H1 (cell line): ENCODE measurements around the gene ZFAND3. TPM values are rescaled to one million over a fixed set of nuclear protein-coding genes. Genes with fewer than 3 reads are reported as not detected.

Source experiments
- CTCF ChIA-PET: fragments of 300-600 bp; sonication (Branson Sonifier 250); formaldehyde crosslinking; loops from one replicate; lab custom pipeline; 2021; ENCODE audit not compliant: partially characterized antibody; lab: Charles Lee
- POLR2A ChIA-PET: fragments of 300-600 bp; sonication (Branson Sonifier 250); formaldehyde crosslinking; loops from one replicate; lab custom pipeline; 2021; ENCODE audit warnings: inconsistent platforms; ENCODE audit not compliant: partially characterized antibody; lab: Charles Lee
- DNase-seq, 2 experiments: peaks; one replicate each; pipeline versions ENCODE4 v3.0.0 to v3.0.0-alpha.2; 2010 to 2022; ENCODE audit warnings: low spot score in 2 of 2, low read depth in 1 of 2, mixed read lengths in 1 of 2
- FAIRE-seq: peaks from 2 replicates; lab custom pipeline; 2011; peaks lifted over from hg19 to GRCh38; lab: Jason Lieb, UNC
- H2AFZ ChIP-seq: 2 replicates; pipeline ENCODE4 v1.8.1; 2012; ENCODE audit warnings: low read length, inconsistent platforms
- H2AK5ac ChIP-seq: 2 replicates; pipeline ENCODE4 v1.6.1; 2013; ENCODE audit warnings: low read depth, low read length
- H2BK120ac ChIP-seq: replicated peaks from 2 replicates; pipeline ENCODE3; 2013; ENCODE audit warnings: low read depth, low read length, inconsistent platforms
- H2BK12ac ChIP-seq: 2 replicates; pipeline ENCODE4 v1.6.1; 2013; ENCODE audit warnings: low read depth, low read length
- H2BK15ac ChIP-seq: 2 replicates; pipeline ENCODE4 v1.6.1; 2013; ENCODE audit warnings: low read length
- H2BK20ac ChIP-seq: 2 replicates; pipeline ENCODE4 v1.6.1; 2013; ENCODE audit warnings: low read length
- H2BK5ac ChIP-seq: 2 replicates; pipeline ENCODE4 v1.6.1; 2013; ENCODE audit warnings: low read depth, low read length
- H3K14ac ChIP-seq: 2 replicates; pipeline ENCODE4 v1.6.1; 2013; ENCODE audit warnings: inconsistent platforms; ENCODE audit not compliant: insufficient read length
- H3K18ac ChIP-seq: 2 replicates; pipeline ENCODE4 v1.6.1; 2013; ENCODE audit warnings: low read length; ENCODE audit errors: extremely low read depth
- H3K23ac ChIP-seq: 2 replicates; pipeline ENCODE4 v1.6.1; 2013; ENCODE audit warnings: inconsistent platforms; ENCODE audit not compliant: insufficient read length
- H3K23me2 ChIP-seq: 2 replicates; pipeline ENCODE4 v1.6.1; 2013; ENCODE audit warnings: low read depth, low read length
- H3K27ac ChIP-seq: 2 replicates; pipeline ENCODE4 v1.6.1; 2011; ENCODE audit warnings: low read depth, low read length, inconsistent platforms
- H3K27me3 ChIP-seq, 4 experiments: replicated peaks in 1 of 4; 1 replicate in 1 of 4; 2 replicates in 3 of 4; pipeline versions ENCODE4 v1.6.1 to v1.8.1; 2011 to 2013; ENCODE audit warnings: low read length in 3 of 4, mild to moderate bottlenecking in 3 of 4, inconsistent platforms in 2 of 4, mixed read lengths in 2 of 4, moderate library complexity in 1 of 4; ENCODE audit not compliant: control insufficient read depth in 3 of 4, insufficient read depth in 3 of 4; ENCODE audit errors: extremely low read depth in 1 of 4
- H3K36me3 ChIP-seq, 4 experiments: 2 replicates each; pipeline versions ENCODE4 v1.6.1 to v1.8.1; 2011 to 2013; ENCODE audit warnings: mild to moderate bottlenecking in 4 of 4, low read length in 3 of 4, moderate library complexity in 2 of 4, control low read depth in 1 of 4, inconsistent platforms in 1 of 4; ENCODE audit not compliant: insufficient read depth in 4 of 4, control insufficient read depth in 2 of 4
- H3K4ac ChIP-seq: replicated peaks from 2 replicates; pipeline ENCODE3; 2013; ENCODE audit warnings: low read length, low read depth, mixed read lengths, inconsistent platforms; ENCODE audit not compliant: insufficient read length
- H3K4me1 ChIP-seq, 4 experiments: replicated peaks in 1 of 4; 1 replicate in 1 of 4; 2 replicates in 3 of 4; pipeline versions ENCODE4 v1.6.1 to v1.8.1; 2011 to 2013; ENCODE audit warnings: low read length in 3 of 4, inconsistent platforms in 2 of 4, mixed read lengths in 1 of 4; ENCODE audit not compliant: insufficient read depth in 4 of 4, control insufficient read depth in 3 of 4
- H3K4me2 ChIP-seq, 2 experiments: 2 replicates each; pipeline versions ENCODE4 v1.6.1 to v1.8.1; 2011 to 2013; ENCODE audit warnings: low read depth in 2 of 2, low read length in 2 of 2, control low read depth in 1 of 2, inconsistent platforms in 1 of 2, mild to moderate bottlenecking in 1 of 2; ENCODE audit not compliant: insufficient read depth in 1 of 2
- H3K4me3 ChIP-seq, 4 experiments: fragments of 200-600, 300-600 bp in 1 of 4; sonication (generic), shearing (Covaris generic), sonication (Bioruptor Twin) in 1 of 4; 2 replicates each; pipeline versions ENCODE4 v1.5.1 to v1.8.1; 2011 to 2016; ENCODE audit warnings: low read length in 4 of 4, low read depth in 3 of 4, control low read depth in 2 of 4, inconsistent platforms in 2 of 4, mild to moderate bottlenecking in 2 of 4, mixed read lengths in 1 of 4, moderate library complexity in 1 of 4; ENCODE audit not compliant: insufficient read depth in 2 of 4; ENCODE audit errors: extremely low read depth in 1 of 4
- H3K56ac ChIP-seq: replicated peaks from 2 replicates; pipeline ENCODE3; 2013; ENCODE audit warnings: low read depth, mild to moderate bottlenecking, mixed read lengths, low read length, inconsistent platforms; ENCODE audit not compliant: insufficient read length
- H3K79me1 ChIP-seq: 2 replicates; pipeline ENCODE4 v1.6.1; 2013; ENCODE audit warnings: low read depth, low read length, control low read depth
- H3K79me2 ChIP-seq, 2 experiments: 2 replicates each; pipeline versions ENCODE4 v1.6.1 to v1.8.1; 2012 to 2013; ENCODE audit warnings: low read length in 2 of 2, mild to moderate bottlenecking in 2 of 2, inconsistent platforms in 1 of 2; ENCODE audit not compliant: insufficient read depth in 2 of 2, control insufficient read depth in 1 of 2
- H3K9ac ChIP-seq, 4 experiments: replicated peaks in 1 of 4; 1 replicate in 1 of 4; 2 replicates in 3 of 4; pipeline versions ENCODE4 v1.6.1 to v1.8.1; 2011 to 2013; ENCODE audit warnings: low read depth in 3 of 4, low read length in 3 of 4, control low read depth in 2 of 4, mild to moderate bottlenecking in 2 of 4, moderate library complexity in 2 of 4, inconsistent platforms in 1 of 4; ENCODE audit errors: extremely low read depth in 1 of 4
- H3K9me3 ChIP-seq, 2 experiments: 2 replicates each; pipeline versions ENCODE4 v1.6.1 to v1.8.1; 2012 to 2013; ENCODE audit warnings: mild to moderate bottlenecking in 2 of 2, moderate library complexity in 2 of 2, control low read depth in 1 of 2, inconsistent platforms in 1 of 2, low read depth in 1 of 2, low read length in 1 of 2, mixed read lengths in 1 of 2; ENCODE audit not compliant: insufficient read depth in 2 of 2
- H4K20me1 ChIP-seq, 2 experiments: replicated peaks in 1 of 2; 2 replicates each; pipeline versions ENCODE3 to v1.8.1; 2011 to 2013; ENCODE audit warnings: inconsistent platforms in 2 of 2, low read length in 2 of 2, mild to moderate bottlenecking in 1 of 2; ENCODE audit not compliant: insufficient read depth in 2 of 2, control insufficient read depth in 1 of 2
- H4K5ac ChIP-seq: 2 replicates; pipeline ENCODE4 v1.6.1; 2013; ENCODE audit warnings: low read length, low read depth, mixed read lengths, inconsistent platforms; ENCODE audit not compliant: insufficient read length
- H4K8ac ChIP-seq: 2 replicates; pipeline ENCODE4 v1.8.0; 2013; ENCODE audit warnings: mild to moderate bottlenecking, moderate library complexity, low read length, inconsistent platforms; ENCODE audit not compliant: insufficient read depth; ENCODE audit errors: extremely low read depth
- H4K91ac ChIP-seq: replicated peaks from 2 replicates; pipeline ENCODE3; 2013; ENCODE audit warnings: low read length, mixed read lengths, inconsistent platforms; ENCODE audit not compliant: insufficient read length
- BACH1 ChIP-seq: IDR thresholded peaks from 2 replicates; pipeline ENCODE4 v1.6.1; 2012; ENCODE audit warnings: low read length, improper control_type of control experiment
- BRCA1 ChIP-seq: IDR thresholded peaks from 2 replicates; pipeline ENCODE4 v1.6.1; 2012; ENCODE audit warnings: low read depth, low read length, improper control_type of control experiment
- CBX5 ChIP-seq: fragments of 300-800, 300-1000 bp; sonication (generic); IDR thresholded peaks from 2 replicates; pipeline ENCODE4 v1.7.1; 2016; ENCODE audit warnings: antibody characterized with exemption, low read length, low read depth
- CEBPB ChIP-seq: IDR thresholded peaks from 2 replicates; pipeline ENCODE4 v1.6.1; 2012; ENCODE audit warnings: low read depth, low read length
- CHD2 ChIP-seq: IDR thresholded peaks from 2 replicates; pipeline ENCODE4 v1.6.1; 2012; ENCODE audit warnings: low read length, improper control_type of control experiment
- CREB1 ChIP-seq: IDR thresholded peaks from 2 replicates; pipeline ENCODE4 v1.6.1; 2012; ENCODE audit warnings: inconsistent platforms
- EP300 ChIP-seq, 2 experiments: IDR thresholded peaks; 1 replicate in 1 of 2; 2 replicates in 1 of 2; pipeline ENCODE4 v1.6.1; 2011 to 2012; ENCODE audit warnings: low read depth in 2 of 2, low read length in 2 of 2, mild to moderate bottlenecking in 2 of 2, borderline replicate concordance in 1 of 2, inconsistent platforms in 1 of 2, moderate library complexity in 1 of 2
- GTF2F1 ChIP-seq: IDR thresholded peaks from 2 replicates; pipeline ENCODE4 v1.6.1; 2012; ENCODE audit warnings: low read depth, low read length, improper control_type of control experiment, borderline replicate concordance
- HDAC6 ChIP-seq: IDR thresholded peaks from one replicate; pipeline ENCODE4 v1.7.1; 2012; ENCODE audit warnings: low read depth, mild to moderate bottlenecking, inconsistent platforms, low read length, moderate library complexity
- JUN ChIP-seq: IDR thresholded peaks from 2 replicates; pipeline ENCODE4 v1.6.1; 2011; ENCODE audit warnings: low read depth, mild to moderate bottlenecking, improper control_type of control experiment, low read length
- KDM5A ChIP-seq: fragments of 200-600 bp; IDR thresholded peaks from 2 replicates; pipeline ENCODE4 v1.7.1; 2012; ENCODE audit warnings: mild to moderate bottlenecking, low read length, inconsistent platforms, mixed read lengths
- POLR2A ChIP-seq, 2 experiments: IDR thresholded peaks; 1 replicate in 1 of 2; 2 replicates in 1 of 2; pipeline ENCODE4 v1.6.1; 2011; ENCODE audit warnings: low read depth in 2 of 2, low read length in 2 of 2, mild to moderate bottlenecking in 2 of 2; ENCODE audit errors: control extremely low read depth in 1 of 2
- RFX5 ChIP-seq: IDR thresholded peaks from 2 replicates; pipeline ENCODE4 v1.6.1; 2011; ENCODE audit warnings: low read depth, low read length, improper control_type of control experiment, borderline replicate concordance
- TAF1 ChIP-seq: IDR thresholded peaks from 2 replicates; pipeline ENCODE4 v1.6.1; 2011; ENCODE audit warnings: mild to moderate bottlenecking, low read depth, low read length
- TAF7 ChIP-seq: optimal IDR thresholded peaks from 2 replicates; pipeline ENCODE3; 2011; ENCODE audit warnings: low read depth, mild to moderate bottlenecking, inconsistent platforms, low read length, moderate library complexity, borderline replicate concordance
- TBP ChIP-seq: IDR thresholded peaks from 2 replicates; pipeline ENCODE4 v1.6.1; 2011; ENCODE audit warnings: low read depth, low read length, improper control_type of control experiment
- WGBS, 2 experiments: shearing (Covaris generic) in 1 of 2; methylation state at CpG; one replicate each; pipeline versions ENCODE4 v1.1.6 to v1.1.7; 2013 to 2015; ENCODE audit warnings: low lambda C conversion rate in 2 of 2, mixed read lengths in 2 of 2, inconsistent platforms in 1 of 2, low coverage in 1 of 2, missing lambda C conversion rate in 1 of 2; ENCODE audit not compliant: insufficient replicate concordance in 2 of 2, insufficient coverage in 1 of 2, insufficient read length in 1 of 2; ENCODE audit errors: extremely low coverage in 1 of 2, missing lambda C conversion rate in 1 of 2; 5-methylcytosine and 5-hydroxymethylcytosine counted together
- polyA plus RNA-seq, 7 experiments: library from polyadenylated mRNA; depleted of rRNA in 3 of 7; stranded (reverse) in 5 of 7; unstranded in 2 of 7; fragments of >200 nt in 5 of 7; fragments of 200-250 nt in 2 of 7; gene quantifications; 1 replicate in 5 of 7; 2 replicates in 1 of 7; 4 replicates in 1 of 7; pipeline versions ENCODE4 v1.2.1 to v1.2.3, GENCODE V29; 2011 to 2013; ENCODE audit warnings: missing spikeins in 2 of 7, mixed read lengths in 2 of 7
- total RNA-seq: library from RNA; stranded (reverse); fragmentation: NEBNext Ultra II Directional; extraction: Animal tissue kit (Norgen Biotek cat#: 25700); gene quantifications from 2 replicates; pipeline ENCODE4 v1.2.1, GENCODE V29; 2021
- TF ChIP-seq, protein P1 (sequence below): IDR thresholded peaks from 2 replicates; pipeline ENCODE4 v1.6.1; 2012; ENCODE audit warnings: inconsistent platforms

The ZFAND3 gene
- total and polyA plus RNA-seq, 2 of the 8 experiments (the other 6 are each of a cell fraction or from before 2014, with no cell fraction given) = 13.0 to 51.3 TPM

DNA sequence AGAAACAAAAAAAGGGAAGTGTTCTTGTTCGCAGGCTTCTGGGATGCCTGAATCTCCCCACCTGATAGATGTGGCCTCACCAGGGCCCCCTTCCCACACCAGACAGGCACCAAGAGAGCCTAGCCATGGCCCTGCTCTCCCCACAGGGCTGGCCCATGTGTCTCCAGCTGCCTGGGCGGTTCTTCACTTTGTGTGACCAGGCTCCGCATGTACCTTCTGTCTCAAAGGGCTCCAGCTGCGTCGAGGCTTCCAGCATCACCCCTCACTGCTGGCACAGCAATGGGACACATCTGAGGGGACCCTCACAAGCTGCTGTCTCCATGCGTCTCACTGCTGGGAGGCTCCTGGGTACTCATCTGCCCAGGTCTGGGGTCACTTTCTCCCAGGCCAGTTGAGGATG is 362.9 kb downstream of the ZFAND3 start:
- Histone ChIP-seq H3K36me3 (no peaks in the 10 kb centered on the region), H2BK12ac (no peak overlapping the region), H2BK120ac (no peak overlapping the region), H3K9ac (no peak overlapping the region), H2AFZ (no peak overlapping the region), H2BK15ac (no peak overlapping the region), H3K4me1 (peaks cover 1 to 5% (median 4%) of the 10 kb centered on the region in 4 experiments; a peak in 6 of 7 replicates), H4K20me1 (no peaks in the 10 kb centered on the region), H3K56ac (no peak overlapping the region), H3K18ac (no peak overlapping the region), H3K23me2 (no peaks in the 10 kb centered on the region), H3K14ac (no peak overlapping the region), H3K4me2 (no peak overlapping the region), H4K91ac (no peak overlapping the region), H3K79me1 (no peaks in the 10 kb centered on the region), H2AK5ac (no peak overlapping the region), H3K27ac (no peak overlapping the region), H3K27me3 (no peaks in the 10 kb centered on the region), H3K4ac (no peak overlapping the region), H3K23ac (no peak overlapping the region), H3K4me3 (no peak overlapping the region), H2BK5ac (no peak overlapping the region), H4K8ac (no peak overlapping the region; the same call in 1 of the 2 replicates), H4K5ac (no peak overlapping the region), H2BK20ac (no peak overlapping the region), H3K79me2 (no peaks in the 10 kb centered on the region), H3K9me3 (no peaks in the 10 kb centered on the region)
- FAIRE-seq = no peak
- ChIA-PET POLR2A (no interaction called here), CTCF (no interaction called here)
- 90% methylated on average over 6 of the region's 6 CpGs; no CpG with 5 or more reads in 1 of the 2 experiments for WGBS, 2 experiments
- DNase-seq = no peak
- TF ChIP-seq TAF7 = no peak
- no peak for TF ChIP-seq EP300 (IDR thresholded peaks at IDR 0.05; ENCODE audit: borderline replicate concordance in 1 of 2, low read depth in 2 of 2, low read length in 2 of 2)
- TF ChIP-seq, protein P1, sequence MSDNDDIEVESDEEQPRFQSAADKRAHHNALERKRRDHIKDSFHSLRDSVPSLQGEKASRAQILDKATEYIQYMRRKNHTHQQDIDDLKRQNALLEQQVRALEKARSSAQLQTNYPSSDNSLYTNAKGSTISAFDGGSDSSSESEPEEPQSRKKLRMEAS = no peak
- no peak for TF ChIP-seq RFX5
- TF ChIP-seq CEBPB = no peak
- TF ChIP-seq KDM5A = no peak
- TF ChIP-seq POLR2A (IDR thresholded peaks at IDR 0.05; ENCODE audit: control extremely low read depth in 1 of 2, low read depth in 2 of 2, low read length in 2 of 2) = no peak
- no peak for TF ChIP-seq GTF2F1
- no peak for TF ChIP-seq TBP
- no peak for TF ChIP-seq CBX5
- TF ChIP-seq JUN = no peak
- TF ChIP-seq BRCA1 = no peak
- TF ChIP-seq HDAC6 = no peak
- TF ChIP-seq CHD2 = no peak
- no peak for TF ChIP-seq CREB1
- no peak for TF ChIP-seq TAF1
- TF ChIP-seq BACH1 = no peak
